HEK293T (cell line): ENCODE measurements around the gene P4HA2.

ENCODE experiments used
- CTCF ChIA-PET: fragments of 350-600 bp; formaldehyde crosslinking; extraction: SDS; loops from one replicate; lab custom pipeline; 2021; ENCODE audit warnings: antibody characterized with exemption, inconsistent platforms; lab: Yijun Ruan, JAX
- POLR2A ChIA-PET: fragments of 350-600 bp; formaldehyde crosslinking; extraction: SDS; loops from one replicate; lab custom pipeline; 2020; ENCODE audit warnings: antibody characterized with exemption, inconsistent platforms; lab: Yijun Ruan, JAX
- DNase-seq: peaks from one replicate; pipeline ENCODE4 v3.0.0; 2012; ENCODE audit warnings: mixed read lengths; ENCODE audit errors: extremely low spot score
- ARNT ChIP-seq: fragments of 450-650 bp; IDR thresholded peaks from 2 replicates; pipeline ENCODE4 v1.6.1; 2017; ENCODE audit warnings: mild to moderate bottlenecking
- BHLHE40 ChIP-seq: fragments of 450-650 bp; IDR thresholded peaks from 2 replicates; pipeline ENCODE4 v1.6.1; 2016; ENCODE audit warnings: mild to moderate bottlenecking, moderate library complexity, borderline replicate concordance
- CTBP1 ChIP-seq: fragments of 450-650 bp; IDR thresholded peaks from 2 replicates; pipeline ENCODE4 v1.6.1; 2016; ENCODE audit warnings: borderline replicate concordance
- ELF4 ChIP-seq: fragments of 450-650 bp; IDR thresholded peaks from 2 replicates; pipeline ENCODE4 v1.6.1; 2017; ENCODE audit warnings: antibody characterized with exemption
- FOXA1 ChIP-seq: fragments of 450-650 bp; IDR thresholded peaks from 2 replicates; pipeline ENCODE4 v1.6.1; 2016; ENCODE audit warnings: mild to moderate bottlenecking
- FOXK2 ChIP-seq: fragments of 450-650 bp; IDR thresholded peaks from 2 replicates; pipeline ENCODE4 v1.6.1; 2016; ENCODE audit warnings: mild to moderate bottlenecking
- FOXM1 ChIP-seq: fragments of 450-650 bp; IDR thresholded peaks from 2 replicates; pipeline ENCODE4 v1.6.1; 2017; ENCODE audit warnings: mild to moderate bottlenecking, borderline replicate concordance
- HDGF ChIP-seq: fragments of 450-650 bp; IDR thresholded peaks from 2 replicates; pipeline ENCODE4 v1.6.1; 2017; ENCODE audit warnings: antibody characterized with exemption, borderline replicate concordance
- L3MBTL2 ChIP-seq: fragments of 450-650 bp; conservative IDR thresholded peaks from 2 replicates; pipeline ENCODE4 v1.6.1; 2016; ENCODE audit warnings: mild to moderate bottlenecking
- LEF1 ChIP-seq: fragments of 450-650 bp; IDR thresholded peaks from 2 replicates; pipeline ENCODE4 v1.6.1; 2017; ENCODE audit warnings: mild to moderate bottlenecking, borderline replicate concordance
- NFRKB ChIP-seq: fragments of 450-650 bp; IDR thresholded peaks from 2 replicates; pipeline ENCODE4 v1.6.1; 2016; ENCODE audit warnings: mild to moderate bottlenecking, moderate library complexity
- SP1 ChIP-seq: fragments of 450-650 bp; IDR thresholded peaks from 2 replicates; pipeline ENCODE4 v1.6.1; 2017
- SUZ12 ChIP-seq: fragments of 450-650 bp; IDR thresholded peaks from 2 replicates; pipeline ENCODE4 v1.6.1; 2016; ENCODE audit warnings: mild to moderate bottlenecking
- TARDBP ChIP-seq: fragments of 450-650 bp; IDR thresholded peaks from 2 replicates; pipeline ENCODE4 v1.6.1; 2016
- ZNF384 ChIP-seq: fragments of 450-650 bp; IDR thresholded peaks from 2 replicates; pipeline ENCODE4 v1.6.1; 2016
- TF ChIP-seq, protein P1 (sequence below): fragments of 450-650 bp; IDR thresholded peaks from 2 replicates; pipeline ENCODE4 v1.6.1; 2016

Gene P4HA2

DNA sequence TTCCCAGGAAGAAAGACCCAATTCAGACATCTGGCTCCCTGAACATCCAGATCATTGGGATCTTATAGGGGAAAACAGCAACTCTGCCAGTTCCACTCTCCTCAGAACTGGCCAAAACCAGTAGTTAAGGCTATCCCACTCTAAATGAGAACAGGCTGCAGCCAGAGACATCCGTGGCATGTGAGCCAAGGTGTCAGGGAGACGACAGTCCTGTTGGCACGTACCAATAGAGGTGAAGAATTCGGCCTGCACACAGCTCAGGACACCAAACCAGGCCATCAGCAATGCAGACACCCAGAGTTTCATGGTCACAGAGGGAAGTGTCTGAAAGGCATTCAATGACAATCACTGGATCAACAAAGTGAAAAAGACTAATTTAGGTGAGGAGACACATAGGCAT lies 9.3 kb downstream of the P4HA2 start:
- no peak for DNase-seq
- no peak for TF ChIP-seq NFRKB
- no peak for TF ChIP-seq FOXA1
- TF ChIP-seq FOXM1 = no peak
- TF ChIP-seq BHLHE40 = no peak
- no peak for TF ChIP-seq SP1
- no peak for TF ChIP-seq HDGF
- ChIA-PET CTCF (interaction anchor here (1.2 kb wide), 1 partner anchor 20 kb away, joined by 4 read pairs; no protein-coding TSS in a partner anchor), POLR2A (interaction anchor here (2.2 kb wide), 1 partner anchor 9 kb away, joined by 9 read pairs; the partner anchor contains the start of gene P4HA2)

GRCh38 chr5:132215329-132215728 lies 12.3 kb downstream of the P4HA2 start:
- DNase-seq = peak; percentile 23
- ChIA-PET POLR2A (interaction anchor here (1.5 kb wide), 1 partner anchor 12 kb away, joined by 6 read pairs; the partner anchor contains the start of gene P4HA2), CTCF (interaction anchor here (0.6 to 1.2 kb wide), 3 partner anchors 10 to 81 kb away, joined by 3 read pairs; partner anchors contain the start of gene P4HA2)
- TF ChIP-seq TARDBP (no peak), FOXK2 (no peak), L3MBTL2 (no peak), ZNF384 (no peak)

DNA sequence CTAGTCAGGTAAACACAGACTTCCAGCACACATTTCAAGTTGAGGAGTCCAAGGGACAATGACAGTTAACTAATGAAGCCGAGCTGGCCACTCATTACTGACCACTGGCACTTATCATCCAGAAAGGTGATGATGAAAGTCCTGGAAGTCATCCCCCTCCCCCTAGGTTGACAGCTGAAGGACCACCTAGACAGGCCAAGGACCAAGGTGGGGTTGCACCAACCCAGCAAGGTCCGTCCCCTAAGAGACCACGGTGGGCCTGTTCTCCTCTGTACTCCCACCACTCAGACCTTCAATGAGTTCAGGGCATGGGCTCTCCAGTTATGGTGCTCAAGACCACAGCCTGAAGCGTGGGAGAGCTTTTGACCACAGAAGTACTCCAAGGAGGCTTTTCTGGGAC lies 13.2 kb downstream of the P4HA2 start:
- no peak for DNase-seq
- ChIA-PET CTCF (interaction anchor here (0.6 to 1.0 kb wide), 2 partner anchors 11 to 82 kb away, joined by 3 read pairs; no protein-coding TSS in a partner anchor), POLR2A (interaction anchor here (1.5 kb wide), 1 partner anchor 13 kb away, joined by 6 read pairs; the partner anchor contains the start of gene P4HA2)
- TF ChIP-seq TARDBP (no peak), CTBP1 (no peak), NFRKB (no peak), BHLHE40 (no peak), FOXK2 (no peak), ZNF384 (no peak), L3MBTL2 (no peak), HDGF (no peak), SP1 (no peak), LEF1 (no peak), ARNT (no peak), FOXA1 (no peak), ELF4 (no peak), FOXM1 (no peak), SUZ12 (no peak)
- TF ChIP-seq, protein P1, sequence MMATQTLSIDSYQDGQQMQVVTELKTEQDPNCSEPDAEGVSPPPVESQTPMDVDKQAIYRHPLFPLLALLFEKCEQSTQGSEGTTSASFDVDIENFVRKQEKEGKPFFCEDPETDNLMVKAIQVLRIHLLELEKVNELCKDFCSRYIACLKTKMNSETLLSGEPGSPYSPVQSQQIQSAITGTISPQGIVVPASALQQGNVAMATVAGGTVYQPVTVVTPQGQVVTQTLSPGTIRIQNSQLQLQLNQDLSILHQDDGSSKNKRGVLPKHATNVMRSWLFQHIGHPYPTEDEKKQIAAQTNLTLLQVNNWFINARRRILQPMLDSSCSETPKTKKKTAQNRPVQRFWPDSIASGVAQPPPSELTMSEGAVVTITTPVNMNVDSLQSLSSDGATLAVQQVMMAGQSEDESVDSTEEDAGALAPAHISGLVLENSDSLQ = no peak

DNA sequence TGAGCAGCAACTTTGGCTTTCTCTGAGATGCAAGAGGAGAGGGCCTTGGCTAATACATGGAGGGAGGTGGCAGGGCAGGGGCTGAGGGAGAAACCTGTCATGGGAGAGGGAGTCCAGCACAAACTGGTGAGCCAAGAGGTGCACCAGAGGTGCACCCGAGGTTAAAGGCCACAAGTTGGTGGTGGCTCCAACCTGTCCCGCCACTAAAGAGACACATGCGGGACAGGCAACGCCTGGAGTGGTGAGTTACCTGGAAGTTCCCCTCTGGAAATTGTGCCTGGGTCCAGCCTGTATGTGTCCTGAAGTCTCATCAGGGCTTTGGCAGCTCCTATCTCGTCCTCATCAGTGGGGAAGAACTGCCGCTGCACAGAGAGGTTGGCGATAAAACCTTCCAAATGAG lies 14.0 kb downstream of the P4HA2 start:
- ChIA-PET CTCF (interaction anchor here (1.3 kb wide), 1 partner anchor 287 kb away, joined by 3 read pairs; no protein-coding TSS in a partner anchor), POLR2A (no interaction called here)
- DNase-seq = no peak
- TF ChIP-seq FOXK2 (no peak), SP1 (no peak)

GRCh38 chr5:132211787-132212186 lies 15.9 kb downstream of the P4HA2 start:
- CTCF ChIA-PET = interaction anchor here (1.3 kb wide), 1 partner anchor 22 kb away, joined by 4 read pairs; no protein-coding TSS in a partner anchor
- no peak for TF ChIP-seq L3MBTL2
- TF ChIP-seq ZNF384 = no peak
- no peak for TF ChIP-seq ARNT
- TF ChIP-seq FOXM1 = no peak
- no peak for TF ChIP-seq BHLHE40
- TF ChIP-seq CTBP1 = no peak
- TF ChIP-seq ELF4 = no peak
- TF ChIP-seq LEF1 = no peak
- TF ChIP-seq HDGF = no peak
- TF ChIP-seq NFRKB = no peak
- no peak for TF ChIP-seq SUZ12
- no peak for TF ChIP-seq TARDBP
- POLR2A ChIA-PET = interaction anchor here (3.2 kb wide), 1 partner anchor 16 kb away, joined by 14 read pairs; the partner anchor contains the start of gene P4HA2

DNA sequence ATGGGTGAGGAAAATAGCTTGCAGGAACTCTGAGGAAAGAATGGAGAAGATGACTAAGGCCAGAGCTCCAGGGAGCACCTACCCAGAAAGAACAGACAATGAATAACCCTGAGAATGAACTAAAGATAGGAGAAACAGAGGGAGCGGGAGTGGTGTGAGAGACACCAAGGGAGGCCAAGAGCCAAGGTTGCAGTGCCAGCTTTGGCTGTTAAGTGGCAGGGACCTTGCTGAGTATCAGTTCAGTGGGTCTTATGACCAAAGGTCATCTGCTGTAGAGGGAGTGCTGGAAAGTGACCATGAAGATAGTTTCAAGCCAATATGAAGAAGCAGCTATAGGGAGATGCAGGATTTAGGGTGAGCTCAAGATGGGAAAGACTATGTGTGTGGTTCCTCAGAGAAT lies 16.7 kb downstream of the P4HA2 start:
- DNase-seq = no peak
- ChIA-PET POLR2A (interaction anchor here (1.4 to 3.2 kb wide), 2 partner anchors 17 to 83 kb away, joined by 7 to 14 read pairs; partner anchors contain the start of genes P4HA2 and SLC22A4), CTCF (no interaction called here)
- TF ChIP-seq LEF1 (no peak), CTBP1 (no peak), HDGF (no peak), FOXA1 (no peak), FOXK2 (no peak), SUZ12 (no peak), TARDBP (no peak), FOXM1 (no peak), SP1 (no peak), ZNF384 (no peak)
- TF ChIP-seq, protein P1 = no peak

More at GRCh38 chr5:132211787-132212186, 15.9 kb downstream of the P4HA2 start:
- no peak for DNase-seq

GRCh38 chr5:132209901-132210545 lies 17.6 kb downstream of the P4HA2 start:
- DNase-seq = no peak
- TF ChIP-seq CTBP1 (no peak), FOXK2 (no peak), NFRKB (no peak), BHLHE40 (no peak), FOXM1 (no peak), TARDBP (no peak), FOXA1 (no peak), ARNT (no peak), SP1 (no peak)
- ChIA-PET POLR2A (interaction anchor here (1.4 to 3.2 kb wide), 2 partner anchors 18 to 84 kb away, joined by 7 to 14 read pairs; partner anchors contain the start of genes P4HA2 and SLC22A4), CTCF (no interaction called here)
